Neural cell (in vitro differentiated cells): ENCODE data around the gene OR2L8. TPM values are rescaled to one million over a fixed set of nuclear protein-coding genes. Genes with fewer than 3 reads are reported as not detected.
A peak's percentile ranks its signal among the peaks of the same experiment; 100 is the strongest.
"Not testable (repeated sequence)": the region's sequence is repeated elsewhere in the genome, so short reads cannot be mapped to it uniquely, and the experiment has no call there.

ENCODE experiments used
- H2AFZ ChIP-seq: fragments of 200-600, 300-800 bp; sonication (generic), shearing (Covaris generic); 2 replicates; pipeline ENCODE4 v1.6.0; 2014; ENCODE audit warnings: low read depth, mild to moderate bottlenecking, antibody characterized with exemption, low read length, moderate library complexity
- H3F3A ChIP-seq: fragments of 200-600 bp; shearing (Covaris generic); 2 replicates; pipeline ENCODE4 v1.6.1; 2016; ENCODE audit warnings: mild to moderate bottlenecking, moderate library complexity, mixed read lengths, antibody characterized with exemption, low read length; ENCODE audit not compliant: insufficient read depth, poor library complexity, severe bottlenecking
- H3K27ac ChIP-seq: fragments of 200-600, 300-800 bp; sonication (generic), shearing (Covaris generic); 2 replicates; pipeline ENCODE4 v1.5.1; 2014; ENCODE audit warnings: mild to moderate bottlenecking, low read length, moderate library complexity
- H3K27me3 ChIP-seq: fragments of 300-800, 200-600 bp; sonication (generic), shearing (Covaris generic); 2 replicates; pipeline ENCODE4 v1.6.0; 2014; ENCODE audit warnings: mild to moderate bottlenecking, low read depth, low read length, moderate library complexity; ENCODE audit not compliant: insufficient read depth
- H3K36me3 ChIP-seq: fragments of 300-800, 200-600 bp; sonication (generic), shearing (Covaris generic); 2 replicates; pipeline ENCODE4 v1.5.1; 2014; ENCODE audit warnings: mild to moderate bottlenecking, antibody characterized with exemption, low read length, moderate library complexity; ENCODE audit not compliant: insufficient read depth
- H3K4me2 ChIP-seq: fragments of 300-800, 200-600 bp; sonication (generic), shearing (Covaris generic); 2 replicates; pipeline ENCODE4 v1.6.0; 2014; ENCODE audit warnings: mild to moderate bottlenecking, low read length
- H3K4me3 ChIP-seq: fragments of 300-800, 200-600 bp; sonication (generic), shearing (Covaris generic); 2 replicates; pipeline ENCODE4 v1.5.1; 2014; ENCODE audit warnings: mild to moderate bottlenecking, low read length, moderate library complexity
- H3K79me2 ChIP-seq: fragments of 200-600 bp; shearing (Covaris generic); replicated peaks from 2 replicates; pipeline ENCODE4 v1.6.0; 2014; ENCODE audit warnings: mild to moderate bottlenecking, low read length, moderate library complexity; ENCODE audit not compliant: insufficient read depth
- H3K9ac ChIP-seq: fragments of 300-800, 200-600 bp; sonication (generic), shearing (Covaris generic); 2 replicates; pipeline ENCODE4 v1.6.1; 2016; ENCODE audit warnings: mild to moderate bottlenecking, low read length, mixed read lengths
- H3K9me2 ChIP-seq: fragments of 200-600 bp; shearing (Covaris generic); 2 replicates; pipeline ENCODE4 v1.6.1; 2016; ENCODE audit warnings: mild to moderate bottlenecking, low read length, mixed read lengths; ENCODE audit not compliant: insufficient read depth
- H3K9me3 ChIP-seq: fragments of 200-600, 300-800 bp; sonication (generic), shearing (Covaris generic); 2 replicates; pipeline ENCODE4 v1.6.1; 2016; ENCODE audit warnings: mild to moderate bottlenecking, mixed run types, low read length, moderate library complexity, mixed read lengths
- H4K20me1 ChIP-seq: fragments of 200-600 bp; shearing (Covaris generic); 2 replicates; pipeline ENCODE4 v1.6.1; 2016; ENCODE audit warnings: mild to moderate bottlenecking, mixed run types; ENCODE audit not compliant: insufficient read depth
- EP300 ChIP-seq: fragments of 450-650 bp; conservative IDR thresholded peaks from 2 replicates; pipeline ENCODE4 v1.6.1; 2014; ENCODE audit warnings: antibody characterized with exemption, mild to moderate bottlenecking, moderate library complexity; ENCODE audit not compliant: poor library complexity, severe bottlenecking
- EZH2 ChIP-seq: fragments of 200-600, 300-800 bp; shearing (Covaris generic), sonication (generic); IDR thresholded peaks from 2 replicates; pipeline ENCODE4 v1.6.1; 2014; ENCODE audit warnings: antibody characterized with exemption, low read length, borderline replicate concordance, mild to moderate bottlenecking; ENCODE audit not compliant: insufficient read depth, poor library complexity, severe bottlenecking
- MXI1 ChIP-seq: fragments of 450-650 bp; conservative IDR thresholded peaks from 2 replicates; pipeline ENCODE4 v1.6.1; 2014; ENCODE audit warnings: antibody characterized with exemption, mild to moderate bottlenecking; ENCODE audit not compliant: poor library complexity, severe bottlenecking
- POLR2AphosphoS5 ChIP-seq: IDR thresholded peaks from 2 replicates; pipeline ENCODE4 v1.6.1; 2012
- RAD21 ChIP-seq: fragments of 450-650 bp; conservative IDR thresholded peaks from 2 replicates; pipeline ENCODE4 v1.6.1; 2014; ENCODE audit warnings: antibody characterized with exemption, mild to moderate bottlenecking, moderate library complexity
- SMC3 ChIP-seq: fragments of 450-650 bp; conservative IDR thresholded peaks from 2 replicates; pipeline ENCODE4 v1.6.1; 2014; ENCODE audit warnings: antibody characterized with exemption, mild to moderate bottlenecking, moderate library complexity; ENCODE audit not compliant: poor library complexity
- TAF1 ChIP-seq: IDR thresholded peaks from 2 replicates; pipeline ENCODE4 v1.6.1; 2012; ENCODE audit warnings: low read depth
- polyA plus RNA-seq: library from polyadenylated mRNA; depleted of rRNA; stranded (reverse); fragments of >200 nt; gene quantifications from 2 replicates; pipeline ENCODE4 v1.2.3, GENCODE V29; 2014
- TF ChIP-seq, protein P1 (sequence below): fragments of 450-650 bp; IDR thresholded peaks from 2 replicates; pipeline ENCODE4 v1.5.1; 2014; ENCODE audit warnings: antibody characterized with exemption, mild to moderate bottlenecking, moderate library complexity; ENCODE audit not compliant: poor library complexity, severe bottlenecking
- TF ChIP-seq, protein P2 (sequence below): IDR thresholded peaks from 2 replicates; pipeline ENCODE4 v1.6.1; 2012; ENCODE audit warnings: borderline replicate concordance

OR2L8 gene
- polyA plus RNA-seq, 1 donor from 2014 or later, result not detected

DNA sequence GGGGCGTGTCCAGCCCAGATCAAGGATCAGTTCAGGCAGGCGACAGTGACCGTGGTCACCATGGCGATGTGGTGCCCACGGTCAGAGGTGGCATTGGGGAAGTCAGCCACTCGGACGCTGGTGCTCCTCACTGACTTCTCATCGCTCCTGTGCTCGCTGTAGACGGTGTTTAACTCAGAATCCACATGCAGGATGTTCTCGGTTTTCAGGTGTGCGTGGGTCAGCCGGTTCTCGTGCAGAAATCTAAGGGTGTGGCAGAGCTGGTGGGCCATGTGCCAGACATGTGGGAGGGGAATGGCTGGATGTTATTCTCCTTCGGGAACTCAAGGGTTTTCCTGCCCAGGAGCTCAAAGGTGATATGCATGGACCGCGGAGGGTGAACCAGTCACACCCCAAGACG lies 12.2 kb upstream of the OR2L8 start:
- TF ChIP-seq POLR2AphosphoS5, result no peak
- TF ChIP-seq, protein P1, sequence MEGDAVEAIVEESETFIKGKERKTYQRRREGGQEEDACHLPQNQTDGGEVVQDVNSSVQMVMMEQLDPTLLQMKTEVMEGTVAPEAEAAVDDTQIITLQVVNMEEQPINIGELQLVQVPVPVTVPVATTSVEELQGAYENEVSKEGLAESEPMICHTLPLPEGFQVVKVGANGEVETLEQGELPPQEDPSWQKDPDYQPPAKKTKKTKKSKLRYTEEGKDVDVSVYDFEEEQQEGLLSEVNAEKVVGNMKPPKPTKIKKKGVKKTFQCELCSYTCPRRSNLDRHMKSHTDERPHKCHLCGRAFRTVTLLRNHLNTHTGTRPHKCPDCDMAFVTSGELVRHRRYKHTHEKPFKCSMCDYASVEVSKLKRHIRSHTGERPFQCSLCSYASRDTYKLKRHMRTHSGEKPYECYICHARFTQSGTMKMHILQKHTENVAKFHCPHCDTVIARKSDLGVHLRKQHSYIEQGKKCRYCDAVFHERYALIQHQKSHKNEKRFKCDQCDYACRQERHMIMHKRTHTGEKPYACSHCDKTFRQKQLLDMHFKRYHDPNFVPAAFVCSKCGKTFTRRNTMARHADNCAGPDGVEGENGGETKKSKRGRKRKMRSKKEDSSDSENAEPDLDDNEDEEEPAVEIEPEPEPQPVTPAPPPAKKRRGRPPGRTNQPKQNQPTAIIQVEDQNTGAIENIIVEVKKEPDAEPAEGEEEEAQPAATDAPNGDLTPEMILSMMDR, result no peak
- TF ChIP-seq EP300, result no peak
- no peak for TF ChIP-seq MXI1
- TF ChIP-seq SMC3, result no peak
- no peak for TF ChIP-seq RAD21
- TF ChIP-seq, protein P2, sequence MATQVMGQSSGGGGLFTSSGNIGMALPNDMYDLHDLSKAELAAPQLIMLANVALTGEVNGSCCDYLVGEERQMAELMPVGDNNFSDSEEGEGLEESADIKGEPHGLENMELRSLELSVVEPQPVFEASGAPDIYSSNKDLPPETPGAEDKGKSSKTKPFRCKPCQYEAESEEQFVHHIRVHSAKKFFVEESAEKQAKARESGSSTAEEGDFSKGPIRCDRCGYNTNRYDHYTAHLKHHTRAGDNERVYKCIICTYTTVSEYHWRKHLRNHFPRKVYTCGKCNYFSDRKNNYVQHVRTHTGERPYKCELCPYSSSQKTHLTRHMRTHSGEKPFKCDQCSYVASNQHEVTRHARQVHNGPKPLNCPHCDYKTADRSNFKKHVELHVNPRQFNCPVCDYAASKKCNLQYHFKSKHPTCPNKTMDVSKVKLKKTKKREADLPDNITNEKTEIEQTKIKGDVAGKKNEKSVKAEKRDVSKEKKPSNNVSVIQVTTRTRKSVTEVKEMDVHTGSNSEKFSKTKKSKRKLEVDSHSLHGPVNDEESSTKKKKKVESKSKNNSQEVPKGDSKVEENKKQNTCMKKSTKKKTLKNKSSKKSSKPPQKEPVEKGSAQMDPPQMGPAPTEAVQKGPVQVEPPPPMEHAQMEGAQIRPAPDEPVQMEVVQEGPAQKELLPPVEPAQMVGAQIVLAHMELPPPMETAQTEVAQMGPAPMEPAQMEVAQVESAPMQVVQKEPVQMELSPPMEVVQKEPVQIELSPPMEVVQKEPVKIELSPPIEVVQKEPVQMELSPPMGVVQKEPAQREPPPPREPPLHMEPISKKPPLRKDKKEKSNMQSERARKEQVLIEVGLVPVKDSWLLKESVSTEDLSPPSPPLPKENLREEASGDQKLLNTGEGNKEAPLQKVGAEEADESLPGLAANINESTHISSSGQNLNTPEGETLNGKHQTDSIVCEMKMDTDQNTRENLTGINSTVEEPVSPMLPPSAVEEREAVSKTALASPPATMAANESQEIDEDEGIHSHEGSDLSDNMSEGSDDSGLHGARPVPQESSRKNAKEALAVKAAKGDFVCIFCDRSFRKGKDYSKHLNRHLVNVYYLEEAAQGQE, result no peak
- no peak for TF ChIP-seq TAF1
- no peak for TF ChIP-seq EZH2
- no peaks in the 10 kb centered on the region for H3K27me3 ChIP-seq
- no peak overlapping the region for H3K4me3 ChIP-seq
- H3K9ac ChIP-seq, result no peak overlapping the region
- no peaks in the 10 kb centered on the region for H3K9me2 ChIP-seq
- H3K36me3 ChIP-seq, result no peaks in the 10 kb centered on the region
- H2AFZ ChIP-seq, result no peak overlapping the region
- H3K4me2 ChIP-seq, result no peak overlapping the region
- no peaks in the 10 kb centered on the region for H3K79me2 ChIP-seq
- no peak overlapping the region for H3K27ac ChIP-seq
- H3K9me3 ChIP-seq, result no peaks in the 10 kb centered on the region
- H3F3A ChIP-seq, result no peaks in the 10 kb centered on the region
- H4K20me1 ChIP-seq, result no peaks in the 10 kb centered on the region

DNA sequence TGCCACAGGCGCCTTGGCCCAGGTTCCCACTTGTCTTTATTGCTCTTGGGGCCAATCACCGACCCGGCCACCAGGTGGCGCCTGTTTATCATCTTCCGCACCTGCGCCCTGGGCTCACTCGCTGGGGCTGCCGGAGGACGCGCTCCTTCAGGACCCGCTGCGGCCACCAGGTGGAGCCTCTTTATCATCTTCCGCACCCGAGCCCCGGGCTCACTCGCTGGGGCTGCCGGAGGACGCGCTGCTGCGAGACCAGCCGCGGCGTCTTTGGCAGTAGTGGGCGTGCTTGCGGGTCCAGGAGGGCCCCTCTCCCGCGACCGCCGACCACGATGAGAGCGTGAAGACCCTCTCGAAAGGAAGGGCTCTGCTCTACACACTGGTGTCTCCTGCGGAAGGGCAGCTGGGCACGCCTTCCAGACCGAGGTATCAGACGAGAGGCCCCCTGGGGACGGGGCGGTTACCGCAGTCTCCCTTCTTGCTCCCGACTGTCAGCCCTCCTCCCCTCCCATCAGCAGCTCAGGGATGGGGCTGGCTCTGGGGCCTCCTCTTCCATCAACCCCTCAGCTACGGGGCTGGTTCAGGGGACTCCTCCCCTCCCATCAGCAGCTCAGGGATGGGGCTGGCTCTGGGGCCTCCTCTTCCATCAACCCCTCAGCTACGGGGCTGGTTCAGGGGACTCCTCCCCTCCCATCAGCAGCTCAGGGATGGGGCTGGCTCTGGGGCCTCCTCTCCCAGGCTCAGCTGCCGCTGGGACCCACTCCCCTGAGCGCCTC lies 11.5 kb upstream of the OR2L8 start:
- Histone ChIP-seq H3K9ac (peak overlapping the region; percentile 54), H3K4me3 (peak overlapping the region; percentile 62), H3K27ac (peak overlapping the region; percentile 59)
- not testable (repeated sequence) for H3K4me2 ChIP-seq, H4K20me1 ChIP-seq, H2AFZ ChIP-seq, H3F3A ChIP-seq, H3K27me3 ChIP-seq, H3K36me3 ChIP-seq, H3K9me2 ChIP-seq, H3K9me3 ChIP-seq, H3K79me2 ChIP-seq
- TF ChIP-seq, protein P1, result peak; percentile 56
